ENCODE measurements around the gene CEBPA.
A peak's percentile ranks its signal among the peaks of the same experiment; 100 is the strongest.

CEBPA gene

DNA sequence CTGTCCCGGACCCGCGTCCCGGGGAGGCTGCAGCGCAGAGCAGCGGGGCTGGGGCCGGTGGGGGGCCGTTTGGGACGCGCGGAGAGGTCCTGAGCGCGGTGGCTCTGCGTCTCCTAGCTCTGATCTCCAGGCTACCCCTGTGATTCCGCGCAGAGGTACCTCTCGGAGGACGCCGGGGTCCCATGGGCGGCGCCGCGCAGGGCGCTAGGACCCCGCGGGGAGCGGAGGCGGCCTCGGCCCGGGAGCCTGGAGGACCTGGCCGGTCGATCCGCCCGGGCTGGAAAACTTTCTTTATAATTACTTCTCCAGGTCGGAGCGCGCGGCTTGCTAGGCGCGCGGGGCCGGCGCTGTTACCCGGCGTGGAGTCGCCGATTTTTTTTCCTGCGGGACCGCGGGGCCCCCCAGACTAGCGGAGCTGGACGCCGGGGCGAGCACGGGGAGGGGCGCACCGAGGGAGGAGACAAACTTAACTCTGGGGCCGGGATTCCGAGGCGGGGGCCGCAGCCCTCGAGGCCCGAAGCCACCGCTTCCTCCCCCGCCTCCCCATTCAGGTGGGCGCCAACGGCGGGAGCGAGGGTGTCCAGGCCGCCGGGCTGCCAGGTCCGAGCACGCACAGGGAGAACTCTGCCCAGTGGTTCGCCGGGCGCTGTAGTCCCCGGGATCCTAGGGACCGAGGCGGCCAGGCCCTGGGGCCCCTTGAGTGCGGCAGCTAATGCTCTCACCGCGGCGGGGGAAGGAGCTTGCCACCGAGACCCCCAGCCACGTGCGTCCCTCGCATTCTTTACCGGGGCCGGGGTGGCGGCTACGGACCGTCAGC, 848 bp upstream of the CEBPA start:
- in situ Hi-C loops (cut with MboI; ENCODE audit: low pct_unique_long_range_greater_than_20kb, low sequenced_read_pairs, unreplicated experiment) = no loop called here
- DNase-seq (ENCODE audit: low spot score) = peak; percentile 64
- TF ChIP-seq, protein P1, sequence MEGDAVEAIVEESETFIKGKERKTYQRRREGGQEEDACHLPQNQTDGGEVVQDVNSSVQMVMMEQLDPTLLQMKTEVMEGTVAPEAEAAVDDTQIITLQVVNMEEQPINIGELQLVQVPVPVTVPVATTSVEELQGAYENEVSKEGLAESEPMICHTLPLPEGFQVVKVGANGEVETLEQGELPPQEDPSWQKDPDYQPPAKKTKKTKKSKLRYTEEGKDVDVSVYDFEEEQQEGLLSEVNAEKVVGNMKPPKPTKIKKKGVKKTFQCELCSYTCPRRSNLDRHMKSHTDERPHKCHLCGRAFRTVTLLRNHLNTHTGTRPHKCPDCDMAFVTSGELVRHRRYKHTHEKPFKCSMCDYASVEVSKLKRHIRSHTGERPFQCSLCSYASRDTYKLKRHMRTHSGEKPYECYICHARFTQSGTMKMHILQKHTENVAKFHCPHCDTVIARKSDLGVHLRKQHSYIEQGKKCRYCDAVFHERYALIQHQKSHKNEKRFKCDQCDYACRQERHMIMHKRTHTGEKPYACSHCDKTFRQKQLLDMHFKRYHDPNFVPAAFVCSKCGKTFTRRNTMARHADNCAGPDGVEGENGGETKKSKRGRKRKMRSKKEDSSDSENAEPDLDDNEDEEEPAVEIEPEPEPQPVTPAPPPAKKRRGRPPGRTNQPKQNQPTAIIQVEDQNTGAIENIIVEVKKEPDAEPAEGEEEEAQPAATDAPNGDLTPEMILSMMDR (IDR thresholded peaks at IDR 0.05; ENCODE audit: extremely low read depth, insufficient read depth, missing control alignments) = no peak

DNA sequence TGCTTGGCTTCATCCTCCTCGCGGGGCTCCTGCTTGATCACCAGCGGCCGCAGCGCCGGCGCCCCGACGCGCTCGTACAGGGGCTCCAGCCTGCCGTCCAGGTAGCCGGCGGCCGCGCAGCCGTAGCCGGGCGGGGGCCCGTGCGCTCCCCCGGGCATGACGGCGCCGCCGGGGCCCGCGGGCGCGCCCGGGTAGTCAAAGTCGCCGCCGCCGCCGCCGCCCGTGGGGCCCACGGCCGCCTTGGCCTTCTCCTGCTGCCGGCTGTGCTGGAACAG, 497 bp downstream of the CEBPA start:
- DNase-seq (ENCODE audit: low spot score) = no peak
- TF ChIP-seq, protein P1 (IDR thresholded peaks at IDR 0.05; ENCODE audit: extremely low read depth, insufficient read depth, missing control alignments) = no peak
- in situ Hi-C loops (cut with MboI; ENCODE audit: low pct_unique_long_range_greater_than_20kb, low sequenced_read_pairs, unreplicated experiment) = no loop called here

DNA sequence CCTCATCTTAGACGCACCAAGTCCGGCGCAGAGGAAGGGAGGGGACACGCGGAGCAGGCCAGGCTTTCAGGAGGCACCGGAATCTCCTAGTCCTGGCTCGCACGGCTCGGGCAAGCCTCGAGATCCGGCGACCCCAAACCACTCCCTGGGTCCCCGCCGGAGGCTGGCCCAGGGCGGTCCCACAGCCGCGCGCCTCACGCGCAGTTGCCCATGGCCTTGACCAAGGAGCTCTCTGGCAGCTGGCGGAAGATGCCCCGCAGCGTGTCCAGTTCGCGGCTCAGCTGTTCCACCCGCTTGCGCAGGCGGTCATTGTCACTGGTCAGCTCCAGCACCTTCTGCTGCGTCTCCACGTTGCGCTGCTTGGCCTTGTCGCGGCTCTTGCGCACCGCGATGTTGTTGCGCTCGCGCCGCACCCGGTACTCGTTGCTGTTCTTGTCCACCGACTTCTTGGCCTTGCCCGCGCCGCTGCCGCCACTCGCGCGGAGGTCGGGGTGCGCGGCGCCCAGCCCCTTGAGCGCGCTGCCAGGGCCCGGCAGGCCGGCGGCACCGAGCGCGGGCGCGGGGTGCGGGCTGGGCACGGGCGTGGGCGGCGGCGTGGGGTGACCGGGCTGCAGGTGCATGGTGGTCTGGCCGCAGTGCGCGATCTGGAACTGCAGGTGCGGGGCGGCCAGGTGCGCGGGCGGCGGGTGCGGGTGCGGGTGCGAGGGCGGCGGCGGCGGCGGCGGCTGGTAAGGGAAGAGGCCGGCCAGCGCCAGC, 1.0 kb downstream of the CEBPA start:
- TF ChIP-seq, protein P1 (IDR thresholded peaks at IDR 0.05; ENCODE audit: extremely low read depth, insufficient read depth, missing control alignments) = no peak
- peak; percentile 39 for DNase-seq (ENCODE audit: low spot score)
- in situ Hi-C loops (cut with MboI; ENCODE audit: low pct_unique_long_range_greater_than_20kb, low sequenced_read_pairs, unreplicated experiment) = no loop called here

DNA sequence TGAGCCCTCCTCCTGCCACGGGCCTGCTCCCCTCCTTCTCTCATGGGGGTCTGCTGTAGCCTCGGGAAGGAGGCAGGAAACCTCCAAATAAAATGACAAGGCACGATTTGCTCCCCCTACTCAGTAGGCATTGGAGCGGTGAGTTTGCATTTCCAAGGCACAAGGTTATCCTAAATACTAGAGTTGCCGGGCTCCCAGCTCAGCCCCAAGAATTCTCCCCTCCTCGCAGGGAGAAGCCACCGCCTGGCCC, 1.5 kb downstream of the CEBPA start:
- no peak for DNase-seq (ENCODE audit: low spot score)
- in situ Hi-C loops (cut with MboI; ENCODE audit: low pct_unique_long_range_greater_than_20kb, low sequenced_read_pairs, unreplicated experiment) = no loop called here
- TF ChIP-seq, protein P1 (IDR thresholded peaks at IDR 0.05; ENCODE audit: extremely low read depth, insufficient read depth, missing control alignments) = no peak

DNA sequence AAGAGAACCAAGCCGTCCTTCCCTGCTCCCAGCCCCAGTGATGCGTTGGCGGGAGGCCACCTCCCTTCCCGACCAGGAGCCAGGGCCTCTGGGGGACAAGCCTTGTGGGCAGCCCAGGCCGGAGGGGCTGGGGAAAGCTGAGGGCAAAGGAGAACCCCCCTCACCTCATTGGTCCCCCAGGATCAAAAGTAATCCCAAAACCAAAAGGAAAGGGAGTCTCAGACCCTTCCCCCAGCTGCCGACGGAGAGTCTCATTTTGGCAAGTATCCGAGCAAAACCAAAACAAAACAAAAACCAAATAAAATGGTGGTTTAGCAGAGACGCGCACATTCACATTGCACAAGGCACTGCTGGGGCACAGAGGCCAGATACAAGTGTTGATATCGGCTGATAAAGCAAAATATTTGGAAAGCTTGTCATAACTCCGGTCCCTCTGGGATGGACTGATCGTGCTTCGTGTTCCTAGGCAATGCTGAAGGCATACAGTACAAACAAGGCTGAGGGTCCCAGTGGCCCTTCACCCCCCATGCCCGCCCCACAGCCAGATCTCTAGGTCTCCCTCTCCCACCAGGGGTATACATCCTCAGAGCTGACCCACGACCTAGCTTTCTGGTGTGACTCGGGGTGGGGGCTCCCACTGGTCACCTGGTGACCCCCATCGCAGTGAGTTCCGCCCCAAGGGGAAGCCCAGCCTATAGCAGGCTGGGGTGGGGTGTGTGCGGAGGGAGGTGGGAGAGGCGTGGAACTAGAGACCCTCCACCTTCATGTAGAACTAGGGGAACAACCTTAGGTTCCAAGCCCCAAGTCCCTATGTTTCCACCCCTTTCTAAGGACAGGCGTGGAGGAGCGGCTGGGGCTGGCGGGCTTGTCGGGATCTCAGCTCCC, 2.1 kb downstream of the CEBPA start:
- DNase-seq (ENCODE audit: low spot score) = no peak
- in situ Hi-C loops (cut with MboI; ENCODE audit: low pct_unique_long_range_greater_than_20kb, low sequenced_read_pairs, unreplicated experiment) = no loop called here
- TF ChIP-seq, protein P1 (IDR thresholded peaks at IDR 0.05; ENCODE audit: extremely low read depth, insufficient read depth, missing control alignments) = no peak

DNA sequence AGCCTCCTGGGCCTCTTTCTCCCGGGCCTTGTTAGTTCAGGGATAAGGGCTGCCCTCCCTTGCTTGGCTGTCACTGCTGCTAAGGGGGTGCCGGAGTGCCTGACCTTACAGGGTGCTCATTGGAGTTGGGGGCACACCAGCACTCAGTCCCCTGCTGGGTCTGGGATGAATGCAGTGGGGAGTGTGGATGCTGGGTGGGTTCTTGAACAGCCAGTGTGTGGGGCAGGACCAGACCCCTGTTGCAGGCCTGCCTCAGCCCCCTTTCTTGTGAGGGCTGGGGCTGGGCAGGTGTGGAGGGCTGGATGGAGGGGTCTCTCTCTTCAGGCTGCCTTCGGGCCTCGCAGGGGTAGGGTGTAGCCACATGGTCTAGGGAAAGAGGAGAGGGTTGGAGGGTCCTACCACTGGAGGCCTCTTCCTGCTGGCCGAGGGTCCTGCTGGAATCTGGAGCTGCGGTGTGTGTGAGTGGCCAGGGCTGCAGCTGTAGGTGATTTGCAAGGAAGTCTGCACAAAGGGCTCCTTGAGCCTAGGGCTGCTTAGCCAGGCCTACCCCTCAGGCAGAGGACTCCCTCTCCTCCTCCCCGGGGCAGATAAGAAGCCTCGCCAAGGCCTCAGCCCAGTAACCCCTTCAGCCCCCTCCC, 3.2 kb downstream of the CEBPA start:
- TF ChIP-seq, protein P1 (IDR thresholded peaks at IDR 0.05; ENCODE audit: extremely low read depth, insufficient read depth, missing control alignments) = no peak
- no peak for DNase-seq (ENCODE audit: low spot score)
- in situ Hi-C loops (cut with MboI; ENCODE audit: low pct_unique_long_range_greater_than_20kb, low sequenced_read_pairs, unreplicated experiment) = no loop called here
